K562 (cell line): ENCODE results near the gene DCAF12. TPM values are rescaled to one million over a fixed set of nuclear protein-coding genes. Genes with fewer than 3 reads are reported as not detected.

Experiments
- ATF6 ChIP-seq: sonication (generic); formaldehyde crosslinking; IDR thresholded peaks from 2 replicates; pipeline ENCODE4 v1.4.0; 2020; ENCODE audit warnings: mild to moderate bottlenecking, missing genetic modification reagents
- ATF7 ChIP-seq: fragments of 450-650 bp; IDR thresholded peaks from 2 replicates; pipeline ENCODE4 v1.7.1; 2014; ENCODE audit warnings: mild to moderate bottlenecking, moderate library complexity
- CBX5 ChIP-seq: IDR thresholded peaks from 2 replicates; pipeline ENCODE4 v1.6.1; 2014; ENCODE audit warnings: low read depth, borderline replicate concordance
- FOXO4 ChIP-seq: fragments of 450-650 bp; formaldehyde crosslinking; IDR thresholded peaks from 2 replicates; pipeline ENCODE4 v1.4.0; 2020; ENCODE audit warnings: mild to moderate bottlenecking, moderate library complexity
- GABPA ChIP-seq: fragments of 200-800 bp; sonication (Bioruptor generic); conservative IDR thresholded peaks from 2 replicates; pipeline ENCODE4 v1.6.1; 2016; ENCODE audit warnings: low read depth, missing genetic modification characterization, missing compliant biosample characterization
- MAX ChIP-seq: sonication (generic); formaldehyde crosslinking; IDR thresholded peaks from 2 replicates; pipeline ENCODE4 v1.9.0; 2022; ENCODE audit warnings: mild to moderate bottlenecking, missing genetic modification reagents
- RAD21 ChIP-seq, 2 experiments: fragments of 250-450 bp in 1 of 2; fragments of 450-650 bp in 1 of 2; sonication (Bioruptor Pico) in 1 of 2; formaldehyde crosslinking in 1 of 2; IDR thresholded peaks in 1 of 2; conservative IDR thresholded peaks in 1 of 2; 2 replicates each; pipeline versions ENCODE4 v1.4.0 to v1.8.0; 2020 to 2022; ENCODE audit warnings: mild to moderate bottlenecking in 2 of 2, moderate library complexity in 1 of 2
- SAP30 ChIP-seq: fragments of 200-600 bp; sonication (generic); IDR thresholded peaks from 2 replicates; pipeline ENCODE4 v1.6.1; 2012; ENCODE audit warnings: borderline replicate concordance, low read depth, mild to moderate bottlenecking, moderate library complexity, low read length, control low read depth, inconsistent platforms; ENCODE audit not compliant: insufficient read depth, poor library complexity, severe bottlenecking
- STAT5B ChIP-seq: fragments of 250-450 bp; sonication (Bioruptor Pico); IDR thresholded peaks from 2 replicates; pipeline ENCODE4 v1.8.0; 2021; ENCODE audit warnings: mild to moderate bottlenecking, inconsistent platforms
- TAF15 ChIP-seq: fragments of 200-400 bp; formaldehyde crosslinking; IDR thresholded peaks from 2 replicates; pipeline ENCODE4 v1.6.1; 2017; ENCODE audit warnings: mild to moderate bottlenecking, low read depth, low read length, moderate library complexity
- ZNF318 ChIP-seq, 2 experiments: fragments of 450-650 bp; IDR thresholded peaks; 2 replicates each; pipeline ENCODE4 v1.6.1; 2016; ENCODE audit warnings: mild to moderate bottlenecking in 2 of 2, borderline replicate concordance in 1 of 2, low read depth in 1 of 2, moderate library complexity in 1 of 2
- ZNF511 ChIP-seq: sonication (generic); formaldehyde crosslinking; IDR thresholded peaks from 2 replicates; pipeline ENCODE4 v1.8.0; 2022; ENCODE audit warnings: mild to moderate bottlenecking, missing genetic modification reagents
- polyA plus RNA-seq, 8 experiments: library from polyadenylated mRNA; depleted of rRNA in 4 of 8; stranded (reverse) in 5 of 8; unstranded in 3 of 8; fragments of >200 nt; fragmentation: Nextera tagmentation in 2 of 8; fragmentation: Illumina TruSeq in 1 of 8; extraction: Ambion mirVana in 2 of 8; extraction: Trizol in 1 of 8; gene quantifications; 2 replicates each; pipeline versions ENCODE4 v1.2.1 to v1.2.3, GENCODE V29; 2011 to 2014; ENCODE audit warnings: inconsistent platforms in 1 of 8, missing spikeins in 1 of 8
- total RNA-seq, 7 experiments: library from RNA; depleted of rRNA in 6 of 7; stranded (reverse); fragments of >200 nt in 6 of 7; fragmentation: Illumina TruSeq in 2 of 7; extraction: Trizol in 2 of 7; gene quantifications; 2 replicates each; pipeline versions ENCODE4 v1.2.1 to v1.2.3, GENCODE V29; 2011 to 2021; ENCODE audit warnings: low replicate concordance in 1 of 7

Gene DCAF12
- total and polyA plus RNA-seq, 9 of the 15 experiments (the other 6 are each of a cell fraction or from before 2014, with no cell fraction given): 10.9 to 59.6 (median 30.8) TPM

- TF ChIP-seq ZNF318 (IDR thresholded peaks at IDR 0.05; ENCODE audit: borderline replicate concordance in 1 of 2, low read depth in 1 of 2) (no peak), ATF6 (CRISPR knock-in tag) (no peak), MAX (CRISPR knock-in tag) (peak; percentile 58), ATF7 (peak; percentile 80), ZNF511 (0 out of 2 replicates have a peak, but pooled peaks have one; percentile 44), CBX5 (no peak), GABPA (tag) (peak; percentile 76), RAD21 (CRISPR knock-in tag; conservative IDR thresholded peaks at IDR 0.05 in 1 of 2, IDR thresholded peaks at IDR 0.05 in 1 of 2) (no peak), STAT5B (no peak), FOXO4 (CRISPR knock-in tag) (no peak), SAP30 (peak; percentile 27), TAF15 (no peak)
Observed at GRCh38 chr9:34126207-34127034, at the start of gene DCAF12 (continued).
